ENCODE results near the gene MYO1E.

The MYO1E gene

DNA sequence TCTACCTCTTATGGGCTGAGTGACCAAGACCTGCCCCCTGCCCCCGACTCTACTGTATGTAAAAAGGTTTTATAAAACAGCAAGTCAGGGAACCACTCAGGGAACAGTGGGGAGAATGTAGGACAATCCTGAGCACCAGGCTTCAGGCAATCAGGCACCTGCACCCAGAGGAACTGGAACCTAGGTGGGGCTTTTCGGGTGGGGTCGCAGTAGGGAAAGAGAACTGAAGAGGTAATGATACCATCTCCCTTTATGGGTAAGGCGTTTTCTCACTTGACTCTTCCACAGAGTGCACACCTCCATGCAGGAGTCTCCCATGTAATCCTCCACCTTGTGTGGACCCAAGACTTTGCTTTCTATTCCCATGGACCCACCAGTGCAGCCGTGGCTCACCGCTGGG is 45.8 kb downstream of the MYO1E start:
- no peak overlapping the region for H3K27ac ChIP-seq

GRCh38 chr15:59322056-59322759 is 50.5 kb downstream of the MYO1E start:
- no peak for DNase-seq (ENCODE audit: low read depth, low spot score)
- H3K27ac ChIP-seq, result no peak overlapping the region

More for the DNA sequence above, 45.8 kb downstream of the MYO1E start:
- DNase-seq (ENCODE audit: low read depth, low spot score), result no peak

DNA sequence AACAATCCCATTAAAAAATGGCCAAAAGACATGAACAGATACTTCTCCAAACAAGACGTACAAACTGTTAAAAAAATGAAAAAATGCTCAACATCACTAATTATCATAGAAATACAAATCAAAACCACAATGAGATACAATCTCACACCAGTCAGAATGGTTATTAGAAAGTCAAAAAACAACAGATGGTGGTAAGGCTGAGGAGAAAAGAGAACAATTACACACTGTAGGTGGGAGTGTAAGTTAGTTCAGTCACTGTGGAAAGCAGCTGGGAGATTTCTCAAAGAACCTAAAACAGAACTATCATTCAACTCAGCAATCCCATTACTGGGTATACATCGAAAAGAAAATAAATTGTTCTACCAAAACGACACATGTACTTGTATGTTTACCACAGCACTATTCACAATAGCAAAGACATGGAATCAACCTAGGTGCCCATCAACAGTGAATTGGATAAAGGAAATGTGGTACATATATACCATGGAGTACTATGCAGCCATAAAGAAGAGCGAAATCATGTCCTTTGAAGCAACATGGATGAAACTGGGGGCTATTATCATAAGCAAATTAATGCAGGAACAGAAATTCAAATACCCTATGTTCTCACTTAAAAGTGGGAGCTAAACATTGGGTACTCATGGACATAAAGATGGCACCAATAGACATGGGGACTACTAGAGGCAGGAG is 51.5 kb downstream of the MYO1E start:
- no peak for DNase-seq (ENCODE audit: low read depth, low spot score)
- H3K27ac ChIP-seq, result no peak overlapping the region

GRCh38 chr15:59317211-59317610 is 55.5 kb downstream of the MYO1E start:
- no peak overlapping the region for H3K27ac ChIP-seq
- no peak for DNase-seq (ENCODE audit: low read depth, low spot score)

DNA sequence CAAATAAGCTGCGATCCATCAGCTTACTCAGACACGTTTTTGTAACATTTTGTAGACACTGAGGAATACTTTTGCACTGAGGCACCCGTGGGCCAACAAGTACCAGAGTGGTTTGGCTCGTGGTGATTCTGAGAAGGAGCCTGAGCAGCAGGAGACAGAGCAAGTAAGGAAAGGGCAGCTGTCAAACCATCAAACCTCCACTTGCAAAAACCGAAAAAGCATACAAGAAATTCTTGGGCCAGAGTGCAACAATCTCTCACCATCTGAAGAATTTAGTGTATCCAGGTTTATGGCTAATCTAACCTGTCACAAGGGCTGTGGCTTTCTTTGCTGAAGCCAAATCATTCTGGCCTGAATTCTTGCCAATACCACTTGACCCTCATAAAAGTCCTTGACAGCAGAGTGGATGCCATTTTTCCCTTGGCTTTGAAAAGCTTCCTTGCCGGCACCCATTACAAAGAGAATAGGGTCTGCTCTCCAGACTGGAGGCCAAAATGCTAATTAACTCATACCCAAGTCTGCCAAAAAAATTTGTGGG is 56.7 kb downstream of the MYO1E start:
- no peak for DNase-seq (ENCODE audit: low read depth, low spot score)
- peak overlapping the region; percentile 70 for H3K27ac ChIP-seq

- peak overlapping the region; percentile 70 for H3K27ac ChIP-seq
- peak; percentile 86 for DNase-seq (ENCODE audit: low read depth, low spot score)
Measured at GRCh38 chr15:59313641-59314332, 58.9 kb downstream of the MYO1E start.

GRCh38 chr15:59312205-59312604 is 60.5 kb downstream of the MYO1E start:
- no peak for DNase-seq (ENCODE audit: low read depth, low spot score)

DNA sequence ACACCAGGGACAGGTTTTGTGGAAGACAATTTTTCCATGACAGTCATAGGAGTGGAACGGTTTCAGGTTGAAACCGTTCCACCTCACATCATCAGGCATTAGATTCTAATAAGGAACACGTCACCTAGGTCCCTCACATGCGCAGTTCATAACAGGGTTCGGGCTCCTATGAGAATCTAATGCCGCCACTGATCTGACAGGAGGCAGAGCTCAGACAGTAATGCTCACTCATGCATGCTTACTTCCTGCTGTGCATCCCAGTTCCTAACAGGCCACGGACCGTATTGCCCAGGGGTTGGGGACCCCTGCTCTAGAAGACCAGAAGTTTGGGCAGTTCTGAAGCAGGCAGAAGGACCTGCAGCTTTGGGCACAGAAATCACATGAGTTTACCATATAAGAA is 61.5 kb downstream of the MYO1E start:
- DNase-seq (ENCODE audit: low read depth, low spot score), result no peak
- H3K27ac ChIP-seq, result no peak overlapping the region

More at GRCh38 chr15:59312205-59312604, 60.5 kb downstream of the MYO1E start:
- H3K27ac ChIP-seq, result no peak overlapping the region

GRCh38 chr15:59309405-59309804 is 63.3 kb downstream of the MYO1E start:
- no peak overlapping the region for H3K27ac ChIP-seq
- DNase-seq (ENCODE audit: low read depth, low spot score), result no peak

GRCh38 chr15:59307165-59307537 is 65.5 kb downstream of the MYO1E start:
- H3K27ac ChIP-seq, result peak overlapping the region; percentile 87
- no peak for DNase-seq (ENCODE audit: low read depth, low spot score)

GRCh38 chr15:59306520-59307164 is 66.0 kb downstream of the MYO1E start:
- DNase-seq (ENCODE audit: low read depth, low spot score), result no peak
- H3K27ac ChIP-seq, result peak overlapping the region; percentile 87

- no peak for DNase-seq (ENCODE audit: low read depth, low spot score)
- H3K27ac ChIP-seq, result peak overlapping the region; percentile 87
Measured at GRCh38 chr15:59304807-59305206, 67.9 kb downstream of the MYO1E start.

DNA sequence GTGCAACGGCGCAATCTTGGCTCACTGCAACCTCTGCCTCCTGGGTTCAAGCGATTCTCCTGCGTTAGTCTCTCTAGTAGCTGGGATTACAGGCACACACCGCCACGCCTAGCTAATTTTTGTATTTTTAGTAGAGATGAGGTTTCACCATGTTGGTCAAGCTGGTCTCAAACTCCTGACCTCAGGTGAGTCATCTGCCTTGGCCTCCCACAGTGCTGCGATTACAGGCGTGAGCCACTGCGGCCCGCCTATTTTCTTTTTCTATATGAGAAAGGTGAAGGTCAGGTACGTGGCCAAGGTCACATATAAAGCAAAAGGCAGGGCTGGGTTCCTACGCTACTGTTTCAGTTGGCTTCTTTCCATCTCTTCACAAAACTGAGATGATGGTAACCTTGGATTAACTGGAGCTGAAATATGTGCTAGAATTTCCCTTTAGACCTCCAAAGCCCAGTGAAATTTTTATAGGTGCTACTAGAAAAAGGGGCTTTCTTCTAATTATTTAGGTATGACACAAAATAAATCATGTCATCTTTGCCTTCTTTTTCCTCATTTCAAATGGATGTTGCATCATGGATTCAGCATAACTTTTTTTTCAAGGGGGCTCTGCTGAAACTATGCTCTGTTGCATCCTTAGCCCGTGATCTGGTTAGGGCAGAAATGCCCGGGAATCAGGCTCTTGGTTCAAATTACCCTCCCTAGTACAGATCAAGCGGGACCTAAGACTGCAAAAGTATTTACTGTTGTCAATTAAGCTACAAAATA is 68.5 kb downstream of the MYO1E start:
- DNase-seq (ENCODE audit: low read depth, low spot score), result no peak

DNA sequence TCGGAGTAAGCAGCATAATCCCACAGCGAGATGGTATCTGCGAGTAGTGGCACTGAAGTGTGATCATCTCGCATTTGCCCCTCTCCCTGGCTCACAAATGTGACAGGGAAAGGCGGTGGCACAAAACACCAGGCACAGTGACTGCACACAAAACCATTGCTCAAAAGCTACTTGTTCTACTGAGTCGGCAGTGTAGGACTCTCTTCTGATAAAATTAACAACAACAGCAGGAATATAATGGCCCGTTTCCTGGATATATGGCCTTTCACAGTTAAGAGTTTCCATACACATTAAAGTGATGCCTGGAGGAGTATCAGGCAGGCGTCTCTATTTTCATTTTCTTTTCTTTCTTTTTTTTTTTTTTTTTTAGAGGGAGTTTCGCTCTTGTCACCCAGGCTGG is 69.0 kb downstream of the MYO1E start:
- DNase-seq (ENCODE audit: low read depth, low spot score), result no peak
- H3K27ac ChIP-seq, result no peak overlapping the region

More for the DNA sequence above, 68.5 kb downstream of the MYO1E start:
- peak overlapping the region; percentile 87 for H3K27ac ChIP-seq

- DNase-seq (ENCODE audit: low read depth, low spot score), result no peak
- no peak overlapping the region for H3K27ac ChIP-seq
Measured at GRCh38 chr15:59303136-59303535, 69.5 kb downstream of the MYO1E start.

- H3K27ac ChIP-seq, result peak overlapping the region; percentile 95
- no peak for DNase-seq (ENCODE audit: low read depth, low spot score)
Measured at GRCh38 chr15:59301527-59301926, 71.1 kb downstream of the MYO1E start.

DNA sequence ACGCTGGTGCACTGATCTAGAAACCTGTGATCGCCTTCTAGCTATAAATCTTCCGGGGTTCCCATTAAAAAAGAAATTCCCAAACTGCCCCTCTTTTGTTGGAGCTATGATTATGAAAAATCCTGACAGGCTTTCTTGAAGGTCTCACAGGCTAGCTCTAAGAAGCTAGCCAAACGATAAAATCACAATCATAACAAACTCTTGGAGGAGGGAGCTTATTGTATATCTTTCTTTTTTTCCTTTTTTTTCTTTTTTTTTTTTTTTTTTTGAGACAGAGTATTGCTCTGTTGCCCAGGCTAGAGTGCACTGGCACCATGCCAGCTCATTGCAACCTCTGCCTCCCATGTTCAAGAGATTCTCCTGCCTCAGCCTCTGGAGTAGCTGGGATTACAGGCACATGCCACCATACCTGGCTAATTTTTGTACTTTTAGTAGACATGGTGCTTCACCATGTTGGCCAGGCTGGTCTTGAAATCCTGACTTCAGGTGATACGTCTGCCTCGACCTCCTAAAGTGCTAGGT is 72.0 kb downstream of the MYO1E start:
- H3K27ac ChIP-seq, result peak overlapping the region; percentile 95
- DNase-seq (ENCODE audit: low read depth, low spot score), result no peak

GRCh38 chr15:59299929-59300617 is 72.6 kb downstream of the MYO1E start:
- DNase-seq (ENCODE audit: low read depth, low spot score), result peak; percentile 95
- peak overlapping the region; percentile 95 for H3K27ac ChIP-seq

GRCh38 chr15:59298854-59299250 is 73.8 kb downstream of the MYO1E start:
- H3K27ac ChIP-seq, result peak overlapping the region; percentile 95
- no peak for DNase-seq (ENCODE audit: low read depth, low spot score)

Measured in epithelial cell of prostate (primary cell).